Activated CD4-positive, alpha-beta memory T cell treated with anti-CD3 and anti-CD28 coated beads for 36 hours (primary cell): ENCODE results near the gene TP73. TPM values are rescaled to one million over a fixed set of nuclear protein-coding genes. Genes with fewer than 3 reads are reported as not detected.

Source experiments
- CTCF ChIA-PET: fragments of 350-600 bp; sonication (Branson Sonifier 250); formaldehyde crosslinking; loops from one replicate; lab custom pipeline; 2021; ENCODE audit warnings: antibody characterized with exemption, inconsistent platforms; lab: Charles Lee
- POLR2A ChIA-PET: fragments of 350-600 bp; sonication (Branson Sonifier 250); formaldehyde crosslinking; loops from one replicate; lab custom pipeline; 2021; ENCODE audit warnings: antibody characterized with exemption; lab: Charles Lee
- DNase-seq: peaks from one replicate; pipeline ENCODE4 v3.0.0-alpha.2; 2020
- H3K27ac Mint-ChIP-seq: one replicate; pipeline ENCODE4 v1.8.0; 2021; ENCODE audit warnings: mixed read lengths
- H3K27me3 Mint-ChIP-seq: one replicate; pipeline ENCODE4 v1.8.0; 2021; ENCODE audit warnings: mixed read lengths
- H3K36me3 Mint-ChIP-seq: one replicate; pipeline ENCODE4 v1.8.0; 2021; ENCODE audit warnings: mixed read lengths
- H3K4me1 Mint-ChIP-seq: one replicate; pipeline ENCODE4 v1.8.0; 2021; ENCODE audit warnings: low read depth, mixed read lengths
- H3K4me3 Mint-ChIP-seq: one replicate; pipeline ENCODE4 v1.8.0; 2021; ENCODE audit warnings: mild to moderate bottlenecking, mixed read lengths
- H3K9me3 Mint-ChIP-seq: one replicate; pipeline ENCODE4 v1.8.0; 2021; ENCODE audit warnings: mixed read lengths
- intact Hi-C: fragments of 100-400 bp; cut with micrococcal nuclease; formaldehyde crosslinking; loops from one replicate; pipeline ENCODE4 v1.15.1; 2023
- total RNA-seq, 2 experiments: library from RNA; stranded (reverse); gene quantifications; one replicate each; pipeline ENCODE4 v1.2.3, GENCODE V29; 2021

The TP73 gene
- total RNA-seq, 2 experiments from 2014 or later, result 0.62 to 0.65 TPM

GRCh38 chr1:3777647-3778589 is 125.6 kb downstream of the TP73 start:
- Mint-ChIP-seq H3K36me3 (peaks cover 23% of the 10 kb centered on the region), H3K27ac (no peak overlapping the region), H3K27me3 (no peaks in the 10 kb centered on the region), H3K9me3 (no peaks in the 10 kb centered on the region), H3K4me1 (peaks cover 2% of the 10 kb centered on the region), H3K4me3 (no peak overlapping the region)
- POLR2A ChIA-PET, result interaction anchor here (0.7 kb wide), 1 partner anchor 9 kb away, joined by 3 read pairs; no protein-coding TSS in a partner anchor
- CTCF ChIA-PET, result no interaction called here
- DNase-seq, result no peak
- intact Hi-C loops, result no loop called here

- intact Hi-C loops, result no loop called here
- H3K9me3 Mint-ChIP-seq, result no peaks in the 10 kb centered on the region
- H3K27me3 Mint-ChIP-seq, result no peaks in the 10 kb centered on the region
- no peak for DNase-seq
- CTCF ChIA-PET, result no interaction called here
- H3K4me1 Mint-ChIP-seq, result peaks cover 2% of the 10 kb centered on the region
- H3K36me3 Mint-ChIP-seq, result peaks cover 23% of the 10 kb centered on the region
- POLR2A ChIA-PET, result no interaction called here
- H3K27ac Mint-ChIP-seq, result no peak overlapping the region
- no peak overlapping the region for H3K4me3 Mint-ChIP-seq
These were observed 126.4 kb downstream of the TP73 start for GRCh38 chr1:3778590-3779264.

GRCh38 chr1:3779265-3779911 is 127.1 kb downstream of the TP73 start:
- POLR2A ChIA-PET, result no interaction called here

GRCh38 chr1:3779912-3780416 is 127.6 kb downstream of the TP73 start:
- H3K27ac Mint-ChIP-seq, result no peak overlapping the region
- no peaks in the 10 kb centered on the region for H3K27me3 Mint-ChIP-seq

More at GRCh38 chr1:3779265-3779911, 127.1 kb downstream of the TP73 start:
- Mint-ChIP-seq H3K27me3 (no peaks in the 10 kb centered on the region), H3K9me3 (no peaks in the 10 kb centered on the region), H3K4me3 (no peak overlapping the region), H3K36me3 (peaks cover 29% of the 10 kb centered on the region), H3K4me1 (peaks cover 2% of the 10 kb centered on the region), H3K27ac (no peak overlapping the region)
- DNase-seq, result no peak
- intact Hi-C loops, result no loop called here
- CTCF ChIA-PET, result interaction anchor here (0.6 kb wide), 1 partner anchor 161 kb away, joined by 3 read pairs; no protein-coding TSS in a partner anchor

GRCh38 chr1:3780901-3781300 is 128.6 kb downstream of the TP73 start:
- intact Hi-C loops, result no loop called here
- POLR2A ChIA-PET, result no interaction called here
- H3K4me3 Mint-ChIP-seq, result no peak overlapping the region

More at GRCh38 chr1:3779912-3780416, 127.6 kb downstream of the TP73 start:
- Mint-ChIP-seq H3K4me3 (no peak overlapping the region), H3K9me3 (no peaks in the 10 kb centered on the region), H3K4me1 (peaks cover 2% of the 10 kb centered on the region), H3K36me3 (peaks cover 33% of the 10 kb centered on the region)
- intact Hi-C loops, result no loop called here
- no peak for DNase-seq
- CTCF ChIA-PET, result no interaction called here
- POLR2A ChIA-PET, result no interaction called here

GRCh38 chr1:3783651-3784474 is 131.5 kb downstream of the TP73 start:
- Mint-ChIP-seq H3K4me3 (no peak overlapping the region), H3K9me3 (no peaks in the 10 kb centered on the region), H3K27me3 (no peaks in the 10 kb centered on the region), H3K4me1 (peaks cover 19% of the 10 kb centered on the region), H3K27ac (no peak overlapping the region), H3K36me3 (peaks cover 41% of the 10 kb centered on the region)
- ChIA-PET CTCF (interaction anchor here (1.2 kb wide), 1 partner anchor 10 kb away, joined by 4 read pairs; no protein-coding TSS in a partner anchor), POLR2A (no interaction called here)
- intact Hi-C loops, result no loop called here
- DNase-seq, result no peak

More at GRCh38 chr1:3780901-3781300, 128.6 kb downstream of the TP73 start:
- CTCF ChIA-PET, result no interaction called here
- Mint-ChIP-seq H3K27me3 (no peaks in the 10 kb centered on the region), H3K9me3 (no peaks in the 10 kb centered on the region), H3K27ac (no peak overlapping the region), H3K36me3 (peaks cover 37% of the 10 kb centered on the region), H3K4me1 (peaks cover under 1% of the 10 kb centered on the region)
- DNase-seq, result no peak

- Mint-ChIP-seq H3K36me3 (peaks cover 33% of the 10 kb centered on the region), H3K4me1 (peaks cover 19% of the 10 kb centered on the region), H3K9me3 (no peaks in the 10 kb centered on the region), H3K4me3 (no peak overlapping the region), H3K27ac (no peak overlapping the region), H3K27me3 (no peaks in the 10 kb centered on the region)
- intact Hi-C loops, result no loop called here
- ChIA-PET POLR2A (interaction anchor here (0.8 kb wide), 1 partner anchor 9 kb away, joined by 3 read pairs; no protein-coding TSS in a partner anchor), CTCF (interaction anchor here (1.2 to 2.2 kb wide), 2 partner anchors 9 to 11 kb away, joined by 4 to 10 read pairs; no protein-coding TSS in a partner anchor)
- DNase-seq, result no peak
These were observed 132.7 kb downstream of the TP73 start for GRCh38 chr1:3785045-3785444.

GRCh38 chr1:3785456-3786157 is 133.3 kb downstream of the TP73 start:
- H3K9me3 Mint-ChIP-seq, result no peaks in the 10 kb centered on the region
- H3K36me3 Mint-ChIP-seq, result peaks cover 28% of the 10 kb centered on the region
- no peak overlapping the region for H3K4me3 Mint-ChIP-seq
- ChIA-PET POLR2A (interaction anchor here (0.8 to 1.0 kb wide), 2 partner anchors 9 to 11 kb away, joined by 3 to 4 read pairs; partner anchors contain the start of gene LRRC47), CTCF (interaction anchor here (1.2 to 2.2 kb wide), 2 partner anchors 10 to 12 kb away, joined by 4 to 10 read pairs; no protein-coding TSS in a partner anchor)
- intact Hi-C loops, result no loop called here
- H3K27me3 Mint-ChIP-seq, result no peaks in the 10 kb centered on the region
- H3K27ac Mint-ChIP-seq, result no peak overlapping the region
- peak; percentile 34 for DNase-seq
- peaks cover 19% of the 10 kb centered on the region for H3K4me1 Mint-ChIP-seq
